AG04450 (cell line): Measurements from ENCODE around the gene PAIP2. TPM values are rescaled to one million over a fixed set of nuclear protein-coding genes. Genes with fewer than 3 reads are reported as not detected.
"Not testable (repeated sequence)": the region's sequence is repeated elsewhere in the genome, so short reads cannot be mapped to it uniquely, and the experiment has no call there.

Experiments used
- CTCF ChIA-PET: fragments of 300-600, 350-600 bp; formaldehyde crosslinking; extraction: SDS; loops from one replicate; lab custom pipeline; 2022; ENCODE audit warnings: antibody characterized with exemption, inconsistent platforms; lab: Charles Lee
- POLR2A ChIA-PET: fragments of 350-600 bp; formaldehyde crosslinking; extraction: SDS; loops from one replicate; lab custom pipeline; 2021; ENCODE audit warnings: antibody characterized with exemption, inconsistent platforms; lab: Yijun Ruan, JAX
- DNase-seq: peaks from one replicate; pipeline ENCODE4 v3.0.0-alpha.2; 2011; ENCODE audit warnings: low read depth, low spot score
- H3K27ac ChIP-seq: one replicate; pipeline ENCODE4 v1.5.1; 2012; ENCODE audit warnings: low read depth, low read length, control low read depth
- H3K27me3 ChIP-seq: one replicate; pipeline ENCODE4 v1.6.0; 2012; ENCODE audit warnings: low read length; ENCODE audit not compliant: control insufficient read depth, insufficient read depth
- H3K4me3 ChIP-seq: 2 replicates; pipeline ENCODE4 v1.5.1; 2011; ENCODE audit warnings: mild to moderate bottlenecking, low read depth, low read length, control low read depth
- H3K9me3 ChIP-seq: 2 replicates; pipeline ENCODE4 v1.5.1; 2012; ENCODE audit warnings: low read length; ENCODE audit not compliant: control insufficient read depth, insufficient read depth
- CTCF ChIP-seq: IDR thresholded peaks from 2 replicates; pipeline ENCODE4 v1.5.1; 2011; ENCODE audit warnings: low read depth, low read length, control low read depth, inconsistent platforms
- polyA plus RNA-seq: library from polyadenylated mRNA; depleted of rRNA; stranded (reverse); fragments of >200 nt; gene quantifications from 2 replicates; pipeline ENCODE4 v1.2.3, GENCODE V29; 2011

Gene PAIP2
- polyA plus RNA-seq, 1 experiment: 113 TPM

- no peaks in the 10 kb centered on the region; the same call in 1 of the 2 replicates for H3K9me3 ChIP-seq
- DNase-seq: no peak
- ChIA-PET POLR2A (no interaction called here), CTCF (no interaction called here)
- H3K4me3 ChIP-seq: no peak overlapping the region
- H3K27ac ChIP-seq: no peak overlapping the region
- TF ChIP-seq CTCF: no peak
- no peaks in the 10 kb centered on the region for H3K27me3 ChIP-seq
Measured at GRCh38 chr5:139384591-139385051, 43.0 kb downstream of the PAIP2 start.

- H3K27me3 ChIP-seq: no peaks in the 10 kb centered on the region
- no peak for TF ChIP-seq CTCF
- H3K4me3 ChIP-seq: no peak overlapping the region
- H3K27ac ChIP-seq: no peak overlapping the region
- no peak for DNase-seq
- CTCF ChIA-PET: no interaction called here
- no peaks in the 10 kb centered on the region; the same call in 1 of the 2 replicates for H3K9me3 ChIP-seq
- POLR2A ChIA-PET: no interaction called here
Measured at GRCh38 chr5:139385061-139386049, 43.7 kb downstream of the PAIP2 start.

- ChIA-PET POLR2A (interaction anchor here (1.5 kb wide), 1 partner anchor 44 kb away, joined by 3 read pairs; the partner anchor contains the start of gene PAIP2), CTCF (no interaction called here)
- Histone ChIP-seq H3K27ac (no peak overlapping the region), H3K4me3 (no peak overlapping the region), H3K9me3 (no peaks in the 10 kb centered on the region; the same call in 1 of the 2 replicates), H3K27me3 (no peaks in the 10 kb centered on the region)
- TF ChIP-seq CTCF: no peak
- no peak for DNase-seq
Measured at GRCh38 chr5:139386050-139386438, 44.4 kb downstream of the PAIP2 start.

- CTCF ChIA-PET, H3K9me3 ChIP-seq, DNase-seq, H3K27me3 ChIP-seq, H3K4me3 ChIP-seq, H3K27ac ChIP-seq: not testable (repeated sequence)
- POLR2A ChIA-PET: interaction anchor here (1.5 kb wide), 1 partner anchor 45 kb away, joined by 3 read pairs; the partner anchor contains the start of gene PAIP2
Measured at GRCh38 chr5:139386956-139387355, 45.3 kb downstream of the PAIP2 start.

- TF ChIP-seq CTCF: no peak
- no peak overlapping the region for H3K27ac ChIP-seq
- peaks cover under 1% of the 10 kb centered on the region for H3K27me3 ChIP-seq
- POLR2A ChIA-PET: interaction anchor here (1.0 to 1.5 kb wide), 2 partner anchors 46 kb away, joined by 3 to 4 read pairs; partner anchors contain the start of gene PAIP2
- CTCF ChIA-PET: interaction anchor here (0.5 kb wide), 1 partner anchor 22 kb away, joined by 3 read pairs; no protein-coding TSS in a partner anchor
- no peak for DNase-seq
- H3K4me3 ChIP-seq: no peak overlapping the region
- no peaks in the 10 kb centered on the region; the same call in 1 of the 2 replicates for H3K9me3 ChIP-seq
Measured at GRCh38 chr5:139387611-139388197, 46.0 kb downstream of the PAIP2 start.
